ENCODE results near the gene SEPHS2.

- TF ChIP-seq CTCF (IDR thresholded peaks at IDR 0.05), result no peak
- no peak for TF ChIP-seq EP300 (IDR thresholded peaks at IDR 0.05)
Measured at GRCh38 chr16:30413112-30413806, 32.4 kb downstream of the SEPHS2 start.

Data from gastroesophageal sphincter (tissue), 3 donors.